ENCODE results near the gene POLR3A.

- TF ChIP-seq CTCF (IDR thresholded peaks at IDR 0.05) (no peak), POLR2A (IDR thresholded peaks at IDR 0.05) (no peak)
Observed at GRCh38 chr10:78038791-78039547, 9.7 kb upstream of the POLR3A start.

All from breast epithelium (tissue), 3 donors.